SK-MEL-5 (cell line): ENCODE results near the gene CFAP206. TPM values are rescaled to one million over a fixed set of nuclear protein-coding genes. Genes with fewer than 3 reads are reported as not detected.

Experiments
- DNase-seq: peaks from one replicate; pipeline ENCODE4 v3.0.0-alpha.2; 2016; ENCODE audit warnings: low read depth, low spot score
- in situ Hi-C: cut with HindIII; loops from 2 replicates; pipeline ENCODE4 v1.10.0; 2016; ENCODE audit warnings: low sequenced_read_pairs, high pct_unique_total_duplicates, low pct_unique_long_range_greater_than_20kb
- polyA plus RNA-seq, 2 experiments: library from polyadenylated mRNA; depleted of rRNA; stranded (reverse); fragments of >200 nt; gene quantifications; 2 replicates each; pipeline ENCODE4 v1.2.3, GENCODE V29; 2015
- total RNA-seq: library from RNA; depleted of rRNA; stranded (reverse); fragments of >200 nt; shearing (Covaris generic); gene quantifications from 2 replicates; pipeline ENCODE4 v1.2.3, GENCODE V29; 2014; rRNA removed

Gene CFAP206
- total RNA-seq, result 0.29 and 0.37 TPM in 2 replicates
- polyA plus RNA-seq (2015; cell fraction: cytosol; rRNA removed), result 0.33 TPM in 1 of 2 replicates, not detected in the other
- not detected in 2 replicates for polyA plus RNA-seq (2015; cell fraction: nucleus; rRNA removed)

GRCh38 chr6:87407901-87408720, at the start of gene CFAP206:
CFAP206 (plus strand) TSS chr6:87407972; CDS start chr6:87409840, 1,868 bp downstream.
- peak; percentile 76 for DNase-seq
- in situ Hi-C loops, result no loop called here

GRCh38 chr6:87364602-87365252, 43.0 kb upstream of the CFAP206 start:
- DNase-seq, result no peak
- in situ Hi-C loops, result no loop called here

- in situ Hi-C loops, result no loop called here
- no peak for DNase-seq
Measured at GRCh38 chr6:87366072-87366827, 41.5 kb upstream of the CFAP206 start.

- DNase-seq, result no peak
- in situ Hi-C loops, result no loop called here
Measured at GRCh38 chr6:87366899-87367298, 40.9 kb upstream of the CFAP206 start.

- no peak for DNase-seq
- in situ Hi-C loops, result no loop called here
Measured at GRCh38 chr6:87373377-87373776, 34.4 kb upstream of the CFAP206 start.

- in situ Hi-C loops, result no loop called here
- no peak for DNase-seq
Measured at GRCh38 chr6:87375315-87375714, 32.5 kb upstream of the CFAP206 start.

- in situ Hi-C loops, result no loop called here
- DNase-seq, result no peak
Measured at GRCh38 chr6:87376643-87377042, 31.1 kb upstream of the CFAP206 start.

GRCh38 chr6:87378947-87379346, 28.8 kb upstream of the CFAP206 start:
- DNase-seq, result no peak
- in situ Hi-C loops, result no loop called here

GRCh38 chr6:87382861-87383260, 24.9 kb upstream of the CFAP206 start:
- in situ Hi-C loops, result no loop called here
- DNase-seq, result no peak

GRCh38 chr6:87384038-87384437, 23.7 kb upstream of the CFAP206 start:
- DNase-seq, result no peak
- in situ Hi-C loops, result no loop called here

GRCh38 chr6:87384449-87384848, 23.3 kb upstream of the CFAP206 start:
- no peak for DNase-seq
- in situ Hi-C loops, result no loop called here

- peak; percentile 61 for DNase-seq
- in situ Hi-C loops, result no loop called here
Measured at GRCh38 chr6:87391334-87391733, 16.4 kb upstream of the CFAP206 start.

- DNase-seq, result peak; percentile 67
- in situ Hi-C loops, result no loop called here
Measured at GRCh38 chr6:87393026-87393622, 14.6 kb upstream of the CFAP206 start.

GRCh38 chr6:87395431-87395830, 12.3 kb upstream of the CFAP206 start:
- in situ Hi-C loops, result no loop called here
- no peak for DNase-seq

GRCh38 chr6:87396595-87397392, 11.0 kb upstream of the CFAP206 start:
- in situ Hi-C loops, result no loop called here
- no peak for DNase-seq

GRCh38 chr6:87397656-87398055, 10.1 kb upstream of the CFAP206 start:
- in situ Hi-C loops, result no loop called here
- DNase-seq, result no peak

GRCh38 chr6:87401832-87402231, 5.9 kb upstream of the CFAP206 start:
- no peak for DNase-seq
- in situ Hi-C loops, result no loop called here
